ENCODE data around the gene TESPA1.
A peak's percentile ranks its signal among the peaks of the same experiment; 100 is the strongest.
"Not testable (repeated sequence)": the region's sequence is repeated elsewhere in the genome, so short reads cannot be mapped to it uniquely, and the experiment has no call there.

Gene TESPA1

GRCh38 chr12:54984658-54985376 is at the start of gene TESPA1:
Gene TESPA1 (minus strand): TSS chr12:54984762. CDS start chr12:54974562, 10,200 bp downstream.
- DNase-seq (ENCODE audit: low spot score) = peak; percentile 89

GRCh38 chr12:55034218-55034617 is 49.7 kb upstream of the TESPA1 start:
- no peak for DNase-seq (ENCODE audit: low spot score)

DNA sequence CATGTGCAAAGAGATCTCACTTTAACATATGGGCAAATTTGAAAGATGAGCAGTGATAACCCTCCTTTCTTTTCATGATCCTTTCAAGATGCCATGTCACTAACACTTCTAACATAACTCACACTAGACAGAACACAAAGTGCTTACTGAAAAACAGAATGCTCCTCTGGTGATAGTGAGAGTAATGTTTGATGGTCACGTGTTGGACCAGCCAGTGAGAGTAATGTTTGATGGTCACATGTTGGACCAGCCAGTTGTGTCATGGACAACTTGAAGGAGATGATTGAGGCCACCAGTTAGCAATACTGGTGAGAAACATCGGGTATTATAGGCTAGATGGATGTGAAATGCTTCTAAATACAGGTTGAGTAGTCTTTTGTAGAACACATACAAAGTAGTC is 40.9 kb upstream of the TESPA1 start:
- no peak for DNase-seq (ENCODE audit: low spot score)

GRCh38 chr12:55024575-55024974 is 40.0 kb upstream of the TESPA1 start:
- no peak for DNase-seq (ENCODE audit: low spot score)

DNA sequence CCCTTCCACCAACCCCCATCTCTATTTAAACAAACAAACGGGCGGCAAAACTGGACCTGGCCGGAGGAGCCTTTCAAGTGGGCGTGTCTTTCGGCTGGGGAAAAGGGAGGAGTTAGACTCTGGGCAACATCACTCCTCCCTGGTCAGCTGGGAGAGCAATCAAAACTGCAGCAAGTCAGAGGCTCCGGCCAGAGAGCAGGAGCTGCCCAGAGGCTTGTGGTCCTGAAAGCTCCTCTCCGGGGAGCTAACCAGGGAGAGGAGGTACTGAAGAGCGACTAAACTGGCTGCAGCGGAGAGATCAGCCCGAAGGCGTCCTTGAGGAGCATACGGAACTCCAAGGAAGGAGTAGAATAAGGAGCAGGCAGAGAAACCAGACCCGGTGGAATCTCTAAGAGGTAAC is 35.2 kb upstream of the TESPA1 start, which contains the start of gene NEUROD4:
NEUROD4 (plus strand) TSS at position 191 of the 400 bp plus-strand sequence. CDS start 6,466 bp downstream, outside the sequence.
- no peak for DNase-seq (ENCODE audit: low spot score)

DNA sequence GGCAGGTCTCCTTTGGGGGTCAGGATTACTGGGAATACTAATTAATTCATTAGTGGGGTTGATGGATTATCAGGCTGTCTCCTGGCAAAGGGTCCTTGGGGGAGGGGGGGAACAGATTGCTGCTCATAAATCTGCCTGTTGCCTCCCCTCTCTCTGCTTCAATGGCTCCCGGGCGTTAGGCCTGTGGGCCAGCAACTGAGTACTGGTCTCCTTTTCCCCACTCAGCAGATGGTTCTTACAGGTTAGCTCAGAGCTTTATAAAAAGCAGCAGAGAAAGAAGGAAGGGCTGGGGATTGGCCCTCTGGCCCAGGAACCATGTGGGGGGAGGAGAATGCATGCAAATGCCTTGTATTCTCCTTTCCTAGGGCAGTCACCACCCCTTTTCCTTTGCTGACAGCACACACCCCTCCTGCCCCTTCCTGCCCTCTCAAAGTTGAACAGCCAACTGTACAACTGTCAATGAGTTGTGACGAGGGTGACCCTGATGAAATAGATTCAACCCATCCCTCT is 32.9 kb upstream of the TESPA1 start:
- DNase-seq (ENCODE audit: low spot score) = no peak

- no peak for DNase-seq (ENCODE audit: low spot score)
Measured at GRCh38 chr12:55008944-55009585, 24.5 kb upstream of the TESPA1 start.

DNA sequence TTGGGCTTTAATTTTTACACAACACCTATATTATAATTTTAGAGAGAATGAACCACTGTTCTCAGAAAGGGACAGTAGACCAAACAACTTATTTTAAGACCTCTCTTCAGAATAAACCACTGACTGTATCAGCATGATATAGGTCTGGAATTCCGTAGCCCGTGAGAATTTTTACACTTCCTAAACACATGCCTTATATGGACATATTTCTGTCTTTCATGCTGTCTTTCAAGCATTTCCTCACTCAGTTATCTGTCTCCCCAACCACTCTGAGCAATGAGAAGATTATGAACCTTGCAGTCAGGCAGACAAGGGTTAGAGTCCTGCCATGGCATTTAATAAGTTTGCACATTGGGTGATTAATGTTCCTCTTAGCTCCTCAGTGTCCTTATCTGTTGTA is 17.8 kb upstream of the TESPA1 start:
- no peak for DNase-seq (ENCODE audit: low spot score)

- DNase-seq (ENCODE audit: low spot score) = no peak
Measured at GRCh38 chr12:55001198-55001868, 16.8 kb upstream of the TESPA1 start.

GRCh38 chr12:54998958-54999510 is 14.5 kb upstream of the TESPA1 start:
- no peak for DNase-seq (ENCODE audit: low spot score)

- DNase-seq (ENCODE audit: low spot score) = no peak
Measured at GRCh38 chr12:54997929-54998522, 13.5 kb upstream of the TESPA1 start.

DNA sequence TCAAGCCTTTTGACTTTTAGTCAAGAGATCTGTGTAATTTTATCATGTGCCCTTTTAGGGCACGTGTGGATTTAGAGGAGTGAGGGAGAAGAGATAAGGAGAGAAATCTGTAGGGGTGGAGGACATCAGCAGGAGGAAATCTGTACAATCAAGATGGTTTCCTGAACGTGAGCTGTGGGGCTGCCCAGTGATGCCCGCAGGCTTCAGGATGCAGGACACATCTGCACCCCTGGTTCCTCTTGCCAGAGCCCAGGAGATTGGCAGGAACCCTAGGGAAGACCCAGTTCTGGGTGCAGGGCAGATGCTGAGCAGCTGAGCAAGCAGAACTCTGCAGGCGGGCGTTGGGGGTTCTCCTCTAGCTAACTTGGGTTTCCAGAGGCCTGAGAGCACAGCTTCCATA is 11.6 kb upstream of the TESPA1 start:
- DNase-seq (ENCODE audit: low spot score) = no peak

DNA sequence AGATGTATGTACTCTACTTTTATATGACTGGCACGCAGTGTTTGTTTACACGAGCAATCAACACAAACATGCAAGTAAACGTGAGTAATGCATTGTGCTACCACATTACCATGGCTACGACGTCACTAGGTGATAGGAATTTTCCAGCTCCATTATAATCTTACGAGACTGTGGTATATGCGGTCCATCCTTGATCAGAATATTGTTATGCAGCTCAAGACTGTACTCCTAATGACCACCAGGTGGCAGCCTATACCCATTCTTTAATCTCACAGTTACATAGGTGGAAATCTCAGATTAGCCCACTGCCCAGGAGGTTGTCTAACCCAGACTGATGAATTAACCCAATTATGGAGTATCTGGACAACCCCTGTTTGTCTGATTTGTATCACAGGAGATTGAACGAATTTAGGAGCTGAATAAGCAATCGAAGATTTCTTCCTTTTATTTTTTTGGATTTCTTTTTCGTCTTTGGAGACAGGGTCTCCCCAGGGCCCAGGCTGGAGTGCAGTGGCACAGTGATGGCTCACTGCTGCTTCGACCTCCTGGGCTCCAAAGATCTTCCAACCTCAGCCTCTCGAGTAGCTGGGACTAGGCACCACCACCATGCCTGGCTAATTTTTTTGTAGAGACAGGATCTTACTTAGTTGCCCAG is 8.7 kb upstream of the TESPA1 start:
- DNase-seq (ENCODE audit: low spot score) = peak; percentile 75

DNA sequence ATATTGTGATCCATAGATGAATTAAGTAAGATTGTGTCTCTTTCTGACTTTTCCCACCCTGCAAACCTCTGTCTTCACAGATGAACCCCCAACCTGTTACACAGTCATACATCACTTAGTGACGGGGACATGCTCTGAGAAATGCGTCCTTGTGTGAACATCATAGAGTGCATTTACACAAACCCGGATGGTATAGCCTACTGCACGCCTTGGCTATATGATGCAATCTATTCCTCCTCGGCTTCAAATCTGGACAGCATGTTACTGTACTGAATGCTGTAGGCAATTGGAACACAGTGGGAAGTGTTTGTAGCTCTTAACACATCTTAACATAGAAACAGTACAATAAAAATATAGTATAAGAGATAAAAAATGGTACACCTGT is 7.4 kb upstream of the TESPA1 start:
- DNase-seq (ENCODE audit: low spot score) = no peak

- DNase-seq (ENCODE audit: low spot score) = peak; percentile 41
Measured at GRCh38 chr12:54991161-54991990, 6.8 kb upstream of the TESPA1 start.

DNA sequence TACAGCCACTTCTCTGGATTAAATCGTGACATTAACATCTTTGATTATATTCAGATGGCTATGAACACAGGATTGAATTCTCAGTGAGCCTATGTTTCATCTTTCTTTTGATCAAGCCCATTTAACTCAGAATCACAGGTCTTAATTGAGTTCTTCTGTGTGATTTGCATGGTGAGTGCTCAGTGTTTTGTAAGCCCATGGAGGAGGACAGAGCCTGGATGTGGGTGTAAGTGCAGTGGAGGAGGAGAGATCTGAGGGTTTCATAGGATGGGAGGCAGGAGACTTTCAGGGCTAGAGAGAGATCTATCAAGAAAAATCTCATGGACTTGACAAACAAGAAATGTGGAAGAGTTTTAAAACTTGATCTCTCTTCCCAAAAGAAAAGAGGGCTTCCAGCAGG is 5.3 kb upstream of the TESPA1 start:
- DNase-seq (ENCODE audit: low spot score) = no peak

DNA sequence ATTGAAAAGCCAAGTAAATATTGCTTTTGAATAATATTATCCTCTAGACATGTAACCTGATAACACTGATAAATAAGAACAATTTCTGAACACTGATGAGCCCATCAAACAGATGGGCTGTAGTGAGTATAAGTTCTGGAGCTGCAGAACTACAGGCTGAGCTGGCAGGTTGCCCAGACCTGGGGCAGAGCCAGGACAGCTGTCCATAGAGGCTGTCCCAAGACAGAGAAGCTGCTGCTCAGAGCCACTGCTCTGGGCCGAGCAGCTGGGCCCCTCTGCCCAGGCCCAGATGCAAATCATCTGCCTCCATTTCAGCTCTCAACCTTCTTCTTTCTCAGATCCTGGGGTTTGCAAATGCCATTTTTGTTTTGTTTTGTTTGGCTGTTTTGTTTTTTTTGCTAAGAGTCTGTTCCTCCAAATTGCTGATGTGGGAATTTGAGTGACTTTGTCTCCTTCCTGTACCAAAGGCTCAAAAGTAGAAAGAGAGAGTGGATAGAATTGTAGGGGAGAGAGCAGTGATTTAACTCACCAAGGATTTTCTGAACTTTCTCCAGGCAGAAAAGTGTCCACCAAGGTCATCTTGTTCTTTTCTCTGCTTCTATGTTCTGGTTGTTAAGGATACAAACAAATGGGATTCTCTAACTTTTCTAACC is 4.0 kb upstream of the TESPA1 start:
- no peak for DNase-seq (ENCODE audit: low spot score)

DNA sequence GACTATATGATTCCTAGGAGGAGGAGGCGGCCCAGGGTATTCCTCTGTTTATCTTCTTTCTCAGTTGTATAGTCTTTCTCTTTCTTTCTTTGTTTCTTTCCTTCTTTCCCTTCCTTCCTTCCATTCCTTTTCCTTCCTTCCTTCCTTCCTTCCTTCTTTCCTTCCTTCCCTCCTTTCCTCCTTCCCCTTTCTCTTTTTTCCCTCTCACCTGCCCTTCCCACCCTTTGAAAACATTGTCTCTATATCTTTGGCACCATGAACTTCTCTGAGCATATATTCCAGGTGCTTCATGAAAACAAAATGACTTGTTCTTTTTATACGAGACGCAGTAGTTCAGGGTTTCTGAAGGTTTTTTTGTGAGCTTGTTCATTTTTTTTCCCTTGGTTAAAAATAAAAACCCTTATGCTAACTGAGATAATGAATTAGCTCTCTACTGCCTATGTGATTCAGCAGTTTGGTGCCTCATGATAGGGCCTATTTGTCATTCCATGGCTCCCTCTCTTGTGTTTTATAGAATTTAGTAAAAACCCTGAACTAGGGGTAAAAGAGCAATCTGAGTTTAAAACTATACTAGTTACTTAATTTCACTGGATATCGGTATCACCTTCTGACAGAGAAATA is 3.2 kb upstream of the TESPA1 start:
- no peak for DNase-seq (ENCODE audit: low spot score)

GRCh38 chr12:54986773-54987172 is 2.2 kb upstream of the TESPA1 start:
- not testable (repeated sequence) for DNase-seq (ENCODE audit: low spot score)

Measured in CD4-positive, alpha-beta T cell treated with Interleukin-15 for 4 hours (primary cell).